Activated CD4-positive, alpha-beta T cell treated with anti-CD3 and anti-CD28 coated beads, Interleukin-2, Interleukin-6, amounts not matched to agents 100 ng/mL and 50 ng/mL, durations not matched to agents 16 hours and 8 hours (primary cell): ENCODE measurements around the gene MAGI1.
A peak's percentile ranks its signal among the peaks of the same experiment; 100 is the strongest.

Experiments
- DNase-seq: peaks from one replicate; pipeline ENCODE4 v3.0.0-alpha.2; 2020

MAGI1 gene

DNA sequence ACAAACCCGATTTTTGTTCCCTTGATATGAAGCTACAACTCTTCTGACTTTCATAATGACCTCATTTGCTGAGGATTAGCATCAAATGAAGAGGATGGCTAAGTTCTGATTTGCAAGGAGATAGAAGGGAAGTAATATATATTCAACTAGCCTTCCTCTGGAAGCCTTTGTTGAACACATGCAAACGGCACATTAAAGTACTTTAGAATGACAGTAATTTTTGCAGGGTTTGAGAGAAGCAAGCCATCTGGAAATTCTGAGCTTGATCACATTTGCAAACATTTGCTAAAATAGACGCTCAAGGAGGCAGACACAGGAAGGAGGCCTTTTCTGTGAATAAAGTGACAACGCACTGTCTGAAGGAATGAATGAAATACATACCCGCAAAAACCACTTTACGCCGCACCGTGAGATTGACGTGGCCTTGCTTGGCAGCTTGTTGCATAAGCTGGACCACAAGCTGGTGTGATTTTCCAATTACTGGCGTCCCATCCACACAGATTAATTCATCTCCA, 657.2 kb downstream of the MAGI1 start:
- DNase-seq = no peak

- no peak for DNase-seq
These were observed 659.5 kb downstream of the MAGI1 start for GRCh38 chr3:65379223-65379622.

DNA sequence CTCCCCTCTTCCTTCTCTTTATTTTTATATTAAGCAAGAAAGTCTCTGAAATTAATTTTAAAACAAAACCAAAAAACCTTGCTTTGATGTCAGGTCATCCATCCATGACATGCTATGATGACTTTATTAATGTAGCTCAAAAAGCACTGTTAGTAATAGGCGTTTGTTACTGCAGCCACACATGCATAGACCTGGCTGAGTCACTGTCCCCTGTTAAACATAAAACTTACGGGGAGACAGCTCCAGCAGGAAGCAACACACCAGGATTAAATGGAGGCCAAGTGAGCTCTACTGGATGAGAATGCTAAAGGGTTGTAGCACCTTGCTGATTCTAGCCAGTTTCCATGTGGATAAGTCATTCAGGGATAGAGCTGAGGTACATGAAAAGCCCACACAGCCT, 661.1 kb downstream of the MAGI1 start:
- no peak for DNase-seq

GRCh38 chr3:65376426-65376825, 662.3 kb downstream of the MAGI1 start:
- no peak for DNase-seq

DNA sequence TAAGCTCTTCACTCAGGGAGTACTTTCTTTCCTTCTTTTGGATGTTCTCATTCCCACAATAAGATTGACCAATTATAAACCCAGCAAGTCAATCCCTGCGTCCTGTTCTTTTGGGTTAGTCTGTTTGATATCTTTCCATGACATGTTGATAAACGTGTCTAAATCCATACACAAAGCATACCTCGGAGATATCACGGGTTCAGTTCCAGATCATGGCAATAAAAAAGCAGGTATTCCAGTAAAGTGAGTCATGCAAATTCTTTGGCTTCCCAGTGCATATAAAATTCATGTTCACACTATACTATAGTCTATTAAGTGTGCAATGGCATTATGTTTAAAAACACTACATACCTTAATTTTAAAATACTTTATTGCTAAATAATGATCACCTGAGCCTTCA, 667.7 kb downstream of the MAGI1 start:
- no peak for DNase-seq

DNA sequence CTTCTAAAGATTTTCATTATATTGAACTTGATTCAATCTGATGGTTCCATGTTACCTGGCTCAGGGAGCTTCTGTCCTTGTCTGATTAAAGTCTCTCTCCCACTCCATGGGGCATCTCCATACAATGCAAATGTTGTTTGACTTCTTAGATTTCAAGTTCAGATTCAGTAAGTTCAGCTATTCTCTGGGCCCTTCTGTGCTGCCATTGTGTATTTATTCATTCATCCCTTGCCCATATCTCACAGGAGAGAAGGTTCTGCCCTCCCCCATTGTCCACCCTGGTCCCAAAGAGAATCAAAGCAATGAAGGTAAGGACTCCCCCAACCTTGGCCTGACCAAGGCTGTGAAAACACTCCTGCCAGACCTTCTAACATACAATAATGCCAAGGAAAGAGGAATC, 669.9 kb downstream of the MAGI1 start:
- DNase-seq = no peak

DNA sequence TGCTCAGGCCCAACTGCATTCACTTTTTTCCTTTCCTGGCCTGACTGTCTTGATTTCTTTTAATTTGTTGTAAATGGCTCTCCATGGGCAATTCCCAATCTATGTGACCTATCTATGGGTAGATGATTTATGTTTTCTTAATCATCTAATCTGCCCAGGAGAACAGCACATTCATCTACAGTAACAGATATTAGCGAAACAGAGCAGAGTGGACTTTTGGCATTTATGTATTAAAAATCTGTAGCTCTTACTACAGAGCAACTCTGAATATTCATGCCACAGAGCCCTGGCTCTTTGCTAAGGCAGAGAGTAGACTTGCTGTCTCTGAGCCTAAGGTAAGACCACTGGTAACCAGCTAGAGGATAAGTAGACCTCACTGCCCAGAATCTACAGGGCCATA, 676.0 kb downstream of the MAGI1 start:
- no peak for DNase-seq

DNA sequence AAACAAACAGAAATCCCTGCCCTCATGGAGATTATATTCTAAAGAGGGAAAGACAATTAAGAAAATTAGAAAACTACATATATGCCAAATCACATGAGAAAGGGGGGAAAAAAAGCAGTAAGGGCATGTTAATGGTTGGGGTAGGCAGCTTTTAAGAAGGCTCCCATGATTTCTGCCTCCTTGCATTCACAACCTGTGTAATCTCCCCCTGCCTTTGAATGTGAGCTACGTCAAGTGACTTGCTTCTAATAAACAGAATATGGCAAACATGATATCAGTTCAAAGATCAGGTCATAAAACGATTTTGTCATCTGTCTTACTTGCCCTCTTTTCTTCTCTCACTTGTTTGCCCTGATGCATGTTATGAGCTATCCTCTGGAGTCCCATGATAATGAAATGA, 677.3 kb downstream of the MAGI1 start:
- no peak for DNase-seq

- no peak for DNase-seq
These were observed 682.1 kb downstream of the MAGI1 start for GRCh38 chr3:65356331-65357248.

- DNase-seq = no peak
These were observed 683.8 kb downstream of the MAGI1 start for GRCh38 chr3:65354880-65355279.

DNA sequence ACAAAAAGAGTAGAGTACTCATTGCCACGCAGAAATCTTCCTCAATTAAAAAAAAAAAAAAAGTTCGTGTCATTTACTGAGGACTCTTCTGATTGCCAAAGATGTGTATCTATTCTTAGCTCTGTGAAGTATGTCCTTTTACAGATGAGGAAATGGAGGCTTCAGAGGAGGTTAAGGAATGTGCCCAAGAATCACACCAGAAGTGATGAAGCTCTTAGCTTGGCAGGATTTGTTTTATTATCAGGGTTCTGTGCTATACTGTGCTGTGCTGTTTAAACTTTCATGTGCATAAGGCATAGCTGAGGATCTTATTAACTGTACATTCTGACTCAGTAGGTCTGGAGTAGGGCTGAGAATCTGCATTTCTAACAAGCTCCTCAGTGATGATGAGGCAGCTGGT, 685.8 kb downstream of the MAGI1 start:
- no peak for DNase-seq

DNA sequence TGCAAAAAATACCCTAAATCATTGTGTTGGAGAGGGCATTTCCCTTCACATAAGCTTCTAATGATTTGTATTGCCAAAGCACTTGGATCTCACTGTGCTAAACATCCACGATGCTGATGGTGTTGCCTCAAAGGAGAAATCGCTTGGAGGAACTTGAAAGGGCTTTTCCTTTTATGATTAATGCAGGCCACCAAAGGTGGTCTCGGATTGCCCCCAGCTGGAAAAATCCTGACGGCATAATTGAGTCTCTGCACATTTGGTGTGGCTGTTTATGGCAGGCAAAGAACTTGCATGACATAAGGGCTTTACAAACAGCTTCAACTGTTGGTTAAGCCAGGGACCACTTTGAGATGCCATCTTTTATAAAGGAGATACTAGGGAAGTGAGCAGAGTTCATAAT, 687.0 kb downstream of the MAGI1 start:
- no peak for DNase-seq

DNA sequence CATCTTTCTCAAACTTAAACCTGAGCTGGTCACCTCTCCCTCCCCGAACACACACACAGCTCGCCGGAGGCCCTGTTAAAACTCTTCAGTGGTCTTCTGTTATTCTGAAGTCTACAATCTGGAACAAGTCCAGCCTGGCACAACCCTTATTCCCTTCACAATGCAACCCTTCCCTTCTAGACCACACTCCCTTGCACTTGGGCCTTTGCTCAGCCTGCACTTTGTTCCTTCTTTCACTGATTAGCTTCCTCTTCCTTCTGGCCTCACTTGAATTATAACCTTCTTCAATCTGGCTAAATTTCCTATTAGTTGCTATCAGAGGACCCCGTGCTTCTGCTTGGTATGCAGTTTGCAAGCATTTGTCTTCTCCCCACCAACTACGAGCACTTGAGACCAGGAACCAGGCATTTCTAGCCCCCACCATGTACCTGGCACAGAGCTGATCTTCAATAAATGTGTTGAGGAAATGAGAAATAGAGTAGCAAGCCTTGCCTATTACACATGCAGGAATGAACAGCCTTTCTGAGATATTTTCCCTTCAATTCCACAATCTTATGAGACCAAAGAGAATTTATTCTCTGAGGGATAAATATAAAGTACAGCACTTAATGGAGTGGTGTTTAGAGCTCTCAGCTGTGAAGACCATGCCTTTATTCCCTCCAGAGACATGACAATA, 687.8 kb downstream of the MAGI1 start:
- DNase-seq = no peak

DNA sequence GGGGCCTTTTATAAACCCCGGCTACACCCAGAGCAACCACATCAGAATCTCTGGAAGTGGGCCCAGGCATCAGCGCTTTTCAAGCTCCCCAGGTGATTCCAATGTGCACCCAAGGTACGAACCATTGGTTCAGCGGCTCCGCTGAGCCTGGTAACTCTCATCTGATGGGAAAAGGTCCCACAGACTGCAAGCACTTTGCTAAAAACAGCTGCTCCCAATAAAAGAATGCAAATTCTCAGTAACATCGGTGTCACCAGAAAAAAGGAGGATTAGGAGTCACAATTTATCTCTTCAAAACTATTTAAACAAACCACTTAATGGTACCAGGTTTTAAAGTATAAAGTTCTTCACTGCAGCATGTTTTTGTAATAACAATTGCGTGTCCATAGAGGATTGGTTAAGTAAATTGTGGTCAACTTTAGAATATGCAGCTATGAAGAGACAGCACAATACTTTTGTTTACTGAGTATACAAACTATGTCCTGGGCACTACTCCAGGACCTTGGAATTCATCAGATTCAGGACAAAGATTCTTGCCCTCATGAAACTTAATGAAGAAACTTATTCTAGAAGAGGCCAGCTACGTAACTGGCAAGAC, 690.2 kb downstream of the MAGI1 start:
- DNase-seq = no peak

DNA sequence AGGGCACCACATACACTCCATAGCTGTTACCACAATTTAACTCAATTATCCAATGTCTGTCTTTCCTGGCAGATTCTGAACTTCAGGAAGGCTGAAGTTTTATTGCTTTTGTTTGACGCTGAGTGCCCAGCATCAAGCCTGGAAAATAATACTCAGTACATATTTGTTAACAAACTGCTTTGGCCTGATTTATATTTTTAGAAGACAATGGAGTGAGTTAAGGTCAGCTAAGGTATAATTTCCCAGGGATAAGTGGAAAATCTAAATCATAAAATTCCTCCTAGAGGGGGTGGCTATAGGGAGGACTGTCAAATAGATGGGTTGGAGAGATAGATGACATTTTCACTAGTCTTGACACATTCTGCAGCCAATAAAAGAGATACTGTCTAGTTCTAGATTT, 691.6 kb downstream of the MAGI1 start:
- no peak for DNase-seq

- DNase-seq = no peak
These were observed 693.9 kb downstream of the MAGI1 start for GRCh38 chr3:65344846-65345245.

GRCh38 chr3:65344444-65344843, 694.3 kb downstream of the MAGI1 start:
- no peak for DNase-seq

- DNase-seq = no peak
These were observed 695.0 kb downstream of the MAGI1 start for GRCh38 chr3:65343736-65344135.

GRCh38 chr3:65343026-65343425, 695.7 kb downstream of the MAGI1 start:
- no peak for DNase-seq

- DNase-seq = peak; percentile 55
These were observed 696.5 kb downstream of the MAGI1 start for GRCh38 chr3:65342084-65342683.

DNA sequence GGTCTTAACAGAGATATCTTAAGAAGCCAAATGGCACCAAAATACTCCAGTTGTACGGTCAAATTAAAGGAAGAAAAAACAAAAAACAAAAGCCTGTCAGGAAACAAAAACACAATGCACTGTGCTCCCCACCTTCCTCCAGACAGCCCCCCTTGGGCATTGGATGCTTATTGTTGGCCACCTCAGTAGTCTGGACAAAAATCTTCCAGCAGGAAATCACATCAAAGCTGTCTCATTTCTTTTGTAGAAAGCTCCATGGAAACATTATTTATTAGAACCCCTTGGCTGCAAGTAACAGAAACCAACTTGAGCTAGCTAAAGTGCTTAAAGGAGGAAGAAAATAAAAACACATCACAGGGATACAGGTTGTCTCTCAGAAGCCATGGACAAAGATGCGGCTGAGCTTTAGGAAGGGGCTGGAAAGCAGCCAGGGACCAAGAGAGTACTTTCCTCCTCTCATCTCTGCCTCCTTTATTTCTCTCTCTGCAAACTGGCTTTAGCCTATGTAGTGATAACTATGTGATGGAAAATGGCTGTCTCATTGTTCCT, 699.5 kb downstream of the MAGI1 start:
- no peak for DNase-seq

GRCh38 chr3:65338571-65338970, 700.1 kb downstream of the MAGI1 start:
- no peak for DNase-seq

DNA sequence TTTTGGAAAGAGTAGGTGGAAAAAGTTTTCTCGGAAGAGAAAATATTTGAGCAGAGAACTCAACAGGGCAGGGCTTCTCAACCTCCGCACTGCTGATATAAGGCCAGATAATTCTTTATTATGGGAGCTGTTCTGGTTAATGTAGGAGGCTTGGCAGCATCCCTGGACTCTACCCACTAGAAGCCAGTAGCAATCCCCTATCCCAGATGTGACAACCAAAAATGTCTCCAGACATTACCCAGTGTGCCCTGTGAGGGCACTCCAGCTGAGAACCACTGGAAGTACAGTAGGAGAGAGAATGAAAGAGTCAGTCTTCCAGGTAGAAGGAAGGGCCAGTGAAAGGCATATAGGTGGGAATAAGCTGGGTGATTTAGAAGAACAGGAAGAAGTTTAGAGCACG, 703.1 kb downstream of the MAGI1 start:
- no peak for DNase-seq
